Measurements from ENCODE around the gene DNM3.
"Not testable (repeated sequence)": the region's sequence is repeated elsewhere in the genome, so short reads cannot be mapped to it uniquely, and the experiment has no call there.

The DNM3 gene

GRCh38 chr1:172277989-172278388, 436.7 kb downstream of the DNM3 start:
- no peak for DNase-seq (ENCODE audit: low spot score)

- no peak for DNase-seq (ENCODE audit: low spot score)
These were observed 437.2 kb downstream of the DNM3 start for GRCh38 chr1:172278478-172278877.

GRCh38 chr1:172279939-172280636, 438.8 kb downstream of the DNM3 start:
- DNase-seq (ENCODE audit: low spot score): no peak

GRCh38 chr1:172283766-172284165, 442.5 kb downstream of the DNM3 start:
- no peak for DNase-seq (ENCODE audit: low spot score)

GRCh38 chr1:172286629-172287076, 445.4 kb downstream of the DNM3 start:
- DNase-seq (ENCODE audit: low spot score): peak; percentile 36

GRCh38 chr1:172287208-172287607, 445.9 kb downstream of the DNM3 start:
- DNase-seq (ENCODE audit: low spot score): no peak

GRCh38 chr1:172288581-172288980, 447.3 kb downstream of the DNM3 start:
- no peak for DNase-seq (ENCODE audit: low spot score)

GRCh38 chr1:172289448-172289847, 448.1 kb downstream of the DNM3 start:
- no peak for DNase-seq (ENCODE audit: low spot score)

GRCh38 chr1:172292840-172293239, 451.5 kb downstream of the DNM3 start:
- no peak for DNase-seq (ENCODE audit: low spot score)

GRCh38 chr1:172293429-172293828, 452.1 kb downstream of the DNM3 start:
- no peak for DNase-seq (ENCODE audit: low spot score)

GRCh38 chr1:172298141-172298540, 456.8 kb downstream of the DNM3 start:
- DNase-seq (ENCODE audit: low spot score): no peak

GRCh38 chr1:172298911-172299310, 457.6 kb downstream of the DNM3 start:
- no peak for DNase-seq (ENCODE audit: low spot score)

- no peak for DNase-seq (ENCODE audit: low spot score)
These were observed 458.2 kb downstream of the DNM3 start for GRCh38 chr1:172299515-172299914.

- DNase-seq (ENCODE audit: low spot score): not testable (repeated sequence)
These were observed 466.2 kb downstream of the DNM3 start for GRCh38 chr1:172307508-172307907.

GRCh38 chr1:172308142-172308541, 466.8 kb downstream of the DNM3 start:
- no peak for DNase-seq (ENCODE audit: low spot score)

- DNase-seq (ENCODE audit: low spot score): no peak
These were observed 467.3 kb downstream of the DNM3 start for GRCh38 chr1:172308577-172308976.

GRCh38 chr1:172320733-172321132, 479.4 kb downstream of the DNM3 start:
- no peak for DNase-seq (ENCODE audit: low spot score)

GRCh38 chr1:172321451-172321850, 480.2 kb downstream of the DNM3 start:
- DNase-seq (ENCODE audit: low spot score): no peak

GRCh38 chr1:172322219-172323061, 481.1 kb downstream of the DNM3 start:
- DNase-seq (ENCODE audit: low spot score): no peak

- DNase-seq (ENCODE audit: low spot score): no peak
These were observed 482.4 kb downstream of the DNM3 start for GRCh38 chr1:172323686-172324085.

- no peak for DNase-seq (ENCODE audit: low spot score)
These were observed 482.8 kb downstream of the DNM3 start for GRCh38 chr1:172324086-172324485.

- no peak for DNase-seq (ENCODE audit: low spot score)
These were observed 483.5 kb downstream of the DNM3 start for GRCh38 chr1:172324761-172325160.

- DNase-seq (ENCODE audit: low spot score): no peak
These were observed 484.2 kb downstream of the DNM3 start for GRCh38 chr1:172325531-172325930.
